HG03575 (cell line): ENCODE data around the gene GRIK5.
A peak's percentile ranks its signal among the peaks of the same experiment; 100 is the strongest.

Experiments
- ATAC-seq: cut with Tn5 transposase; IDR thresholded peaks from one replicate; pipeline ENCODE4 v1.9.1; 2021; ENCODE audit not compliant: unreplicated experiment, insufficient number of reproducible peaks, low FRiP score; ENCODE audit errors: extremely low read depth

The GRIK5 gene

GRCh38 chr19:42079886-42080763 is 10.1 kb upstream of the GRIK5 start:
- no peak for ATAC-seq

- no peak for ATAC-seq
Measured at GRCh38 chr19:42079276-42079669, 9.3 kb upstream of the GRIK5 start.

- ATAC-seq, result no peak
Measured at GRCh38 chr19:42078538-42079275, 8.7 kb upstream of the GRIK5 start.

GRCh38 chr19:42078058-42078457 is 8.1 kb upstream of the GRIK5 start:
- ATAC-seq, result no peak

GRCh38 chr19:42076380-42076944 is 6.5 kb upstream of the GRIK5 start:
- ATAC-seq, result no peak

- peak; percentile 73 for ATAC-seq
Measured at GRCh38 chr19:42075616-42076379, 5.8 kb upstream of the GRIK5 start, which contains the start of gene ZNF574. Gene ZNF574 (plus strand): TSS chr19:42076166. CDS start chr19:42078607, 2,441 bp downstream.

GRCh38 chr19:42075364-42075615 is 5.3 kb upstream of the GRIK5 start:
- ATAC-seq, result no peak

- no peak for ATAC-seq
Measured at GRCh38 chr19:42074513-42075363, 4.7 kb upstream of the GRIK5 start.

- no peak for ATAC-seq
Measured at GRCh38 chr19:42071247-42071646, 1.2 kb upstream of the GRIK5 start.

- ATAC-seq, result no peak
Measured at GRCh38 chr19:42068756-42069571, 1.0 kb downstream of the GRIK5 start.

GRCh38 chr19:42068361-42068755 is 1.6 kb downstream of the GRIK5 start:
- ATAC-seq, result no peak

- no peak for ATAC-seq
Measured at GRCh38 chr19:42067315-42067888, 2.6 kb downstream of the GRIK5 start.

GRCh38 chr19:42066075-42066754 is 3.8 kb downstream of the GRIK5 start:
- no peak for ATAC-seq

- ATAC-seq, result no peak
Measured at GRCh38 chr19:42065511-42065910, 4.5 kb downstream of the GRIK5 start.

- no peak for ATAC-seq
Measured at GRCh38 chr19:42065051-42065450, 5.0 kb downstream of the GRIK5 start.

- no peak for ATAC-seq
Measured at GRCh38 chr19:42064432-42064831, 5.6 kb downstream of the GRIK5 start.

GRCh38 chr19:42062381-42062780 is 7.6 kb downstream of the GRIK5 start:
- no peak for ATAC-seq
